Activated T-helper 2 cell treated with anti-CD3 and anti-CD28 coated beads, Interferon-gamma antibody, Interleukin-2, Interleukin-4, amounts not matched to agents 10 μg/mL and 5 μg/mL and 100 μg/mL, durations not matched to agents 14 hours and 24 hours and 36 hours (primary cell): Measurements from ENCODE around the gene TSPAN32. TPM values are rescaled to one million over a fixed set of nuclear protein-coding genes. Genes with fewer than 3 reads are reported as not detected.
"Not testable (repeated sequence)": the region's sequence is repeated elsewhere in the genome, so short reads cannot be mapped to it uniquely, and the experiment has no call there.

Source experiments
- DNase-seq: peaks from one replicate; pipeline ENCODE4 v3.0.0; 2021; ENCODE audit warnings: low spot score
- H3K27ac Mint-ChIP-seq: one replicate; pipeline ENCODE4 v1.8.0; 2021; ENCODE audit warnings: mixed read lengths
- H3K27me3 Mint-ChIP-seq: one replicate; pipeline ENCODE4 v1.8.0; 2021; ENCODE audit warnings: low read depth, mixed read lengths
- H3K36me3 Mint-ChIP-seq: one replicate; pipeline ENCODE4 v1.8.0; 2021; ENCODE audit warnings: low read depth, mixed read lengths
- H3K4me1 Mint-ChIP-seq: one replicate; pipeline ENCODE4 v1.8.0; 2021; ENCODE audit warnings: low read depth, mixed read lengths
- H3K4me3 Mint-ChIP-seq: one replicate; pipeline ENCODE4 v1.8.0; 2021; ENCODE audit warnings: low read depth, mild to moderate bottlenecking, moderate library complexity, mixed read lengths
- H3K9me3 Mint-ChIP-seq: one replicate; pipeline ENCODE4 v1.8.0; 2021; ENCODE audit warnings: mixed read lengths
- intact Hi-C: fragments of 100-400 bp; cut with micrococcal nuclease; formaldehyde crosslinking; loops from one replicate; pipeline ENCODE4 v1.15.1; 2023
- total RNA-seq: library from RNA; stranded (reverse); gene quantifications from 2 replicates; pipeline ENCODE4 v1.2.3, GENCODE V29; 2022

The TSPAN32 gene
- total RNA-seq, 1 donor from 2014 or later = 4.6 TPM

GRCh38 chr11:2358754-2359442 lies 57.1 kb downstream of the TSPAN32 start:
- H3K4me1 Mint-ChIP-seq = no peaks in the 10 kb centered on the region
- intact Hi-C loops = no loop called here
- no peak overlapping the region for H3K27ac Mint-ChIP-seq
- H3K27me3 Mint-ChIP-seq = no peaks in the 10 kb centered on the region
- H3K4me3 Mint-ChIP-seq = no peak overlapping the region
- no peak for DNase-seq
- H3K9me3 Mint-ChIP-seq = no peaks in the 10 kb centered on the region
- no peaks in the 10 kb centered on the region for H3K36me3 Mint-ChIP-seq

GRCh38 chr11:2359557-2359956 lies 57.7 kb downstream of the TSPAN32 start:
- Mint-ChIP-seq H3K9me3 (no peaks in the 10 kb centered on the region), H3K36me3 (no peaks in the 10 kb centered on the region), H3K4me1 (no peaks in the 10 kb centered on the region), H3K27me3 (no peaks in the 10 kb centered on the region), H3K4me3 (no peak overlapping the region), H3K27ac (no peak overlapping the region)
- intact Hi-C loops = no loop called here
- DNase-seq = no peak

GRCh38 chr11:2360081-2360642 lies 58.3 kb downstream of the TSPAN32 start:
- H3K4me3 Mint-ChIP-seq = no peak overlapping the region
- H3K27me3 Mint-ChIP-seq = no peaks in the 10 kb centered on the region
- DNase-seq = no peak
- no peaks in the 10 kb centered on the region for H3K36me3 Mint-ChIP-seq
- no peaks in the 10 kb centered on the region for H3K4me1 Mint-ChIP-seq
- H3K9me3 Mint-ChIP-seq = no peaks in the 10 kb centered on the region
- intact Hi-C loops = no loop called here
- H3K27ac Mint-ChIP-seq = no peak overlapping the region

- Mint-ChIP-seq H3K27ac (no peak overlapping the region), H3K9me3 (no peaks in the 10 kb centered on the region)
- intact Hi-C loops = no loop called here
Measured at GRCh38 chr11:2361565-2361964, 59.8 kb downstream of the TSPAN32 start.

GRCh38 chr11:2362414-2362813 lies 60.6 kb downstream of the TSPAN32 start:
- Mint-ChIP-seq H3K27ac (no peak overlapping the region), H3K36me3 (no peaks in the 10 kb centered on the region), H3K4me3 (no peak overlapping the region), H3K27me3 (no peaks in the 10 kb centered on the region), H3K4me1 (no peaks in the 10 kb centered on the region), H3K9me3 (no peaks in the 10 kb centered on the region)
- no peak for DNase-seq
- intact Hi-C loops = no loop called here

More at GRCh38 chr11:2361565-2361964, 59.8 kb downstream of the TSPAN32 start:
- no peaks in the 10 kb centered on the region for H3K36me3 Mint-ChIP-seq
- H3K4me3 Mint-ChIP-seq = no peak overlapping the region
- no peaks in the 10 kb centered on the region for H3K27me3 Mint-ChIP-seq
- DNase-seq = no peak
- H3K4me1 Mint-ChIP-seq = no peaks in the 10 kb centered on the region

- no peaks in the 10 kb centered on the region for H3K36me3 Mint-ChIP-seq
- H3K9me3 Mint-ChIP-seq = no peaks in the 10 kb centered on the region
- no peak overlapping the region for H3K27ac Mint-ChIP-seq
- no peak overlapping the region for H3K4me3 Mint-ChIP-seq
- H3K27me3 Mint-ChIP-seq = no peaks in the 10 kb centered on the region
- intact Hi-C loops = no loop called here
- no peaks in the 10 kb centered on the region for H3K4me1 Mint-ChIP-seq
- no peak for DNase-seq
Measured at GRCh38 chr11:2363130-2363529, 61.3 kb downstream of the TSPAN32 start.

GRCh38 chr11:2363577-2364370 lies 62.0 kb downstream of the TSPAN32 start:
- no peaks in the 10 kb centered on the region for H3K9me3 Mint-ChIP-seq
- no peak overlapping the region for H3K27ac Mint-ChIP-seq
- no peak overlapping the region for H3K4me3 Mint-ChIP-seq
- no peaks in the 10 kb centered on the region for H3K36me3 Mint-ChIP-seq
- no peaks in the 10 kb centered on the region for H3K27me3 Mint-ChIP-seq
- no peaks in the 10 kb centered on the region for H3K4me1 Mint-ChIP-seq
- DNase-seq = no peak
- intact Hi-C loops = no loop called here

GRCh38 chr11:2364386-2364785 lies 62.6 kb downstream of the TSPAN32 start:
- DNase-seq, H3K27me3 Mint-ChIP-seq, H3K9me3 Mint-ChIP-seq, H3K4me3 Mint-ChIP-seq, H3K36me3 Mint-ChIP-seq, H3K4me1 Mint-ChIP-seq, intact Hi-C loops, H3K27ac Mint-ChIP-seq: not testable (repeated sequence)

GRCh38 chr11:2365571-2366210 lies 63.9 kb downstream of the TSPAN32 start:
- Mint-ChIP-seq H3K36me3 (no peaks in the 10 kb centered on the region), H3K27ac (no peak overlapping the region), H3K4me3 (no peak overlapping the region), H3K4me1 (no peaks in the 10 kb centered on the region), H3K27me3 (no peaks in the 10 kb centered on the region), H3K9me3 (no peaks in the 10 kb centered on the region)
- intact Hi-C loops = no loop called here
- DNase-seq = no peak

- Mint-ChIP-seq H3K27ac (no peak overlapping the region), H3K4me1 (no peaks in the 10 kb centered on the region), H3K9me3 (no peaks in the 10 kb centered on the region), H3K27me3 (no peaks in the 10 kb centered on the region), H3K4me3 (no peak overlapping the region), H3K36me3 (no peaks in the 10 kb centered on the region)
- no peak for DNase-seq
- intact Hi-C loops = no loop called here
Measured at GRCh38 chr11:2366276-2366675, 64.5 kb downstream of the TSPAN32 start.

GRCh38 chr11:2366733-2367132 lies 64.9 kb downstream of the TSPAN32 start:
- Mint-ChIP-seq H3K27ac (no peak overlapping the region), H3K4me1 (no peaks in the 10 kb centered on the region), H3K36me3 (no peaks in the 10 kb centered on the region), H3K9me3 (no peaks in the 10 kb centered on the region), H3K27me3 (no peaks in the 10 kb centered on the region), H3K4me3 (no peak overlapping the region)
- intact Hi-C loops = no loop called here
- no peak for DNase-seq

- intact Hi-C loops = no loop called here
- no peak overlapping the region for H3K27ac Mint-ChIP-seq
- peaks cover 3% of the 10 kb centered on the region for H3K27me3 Mint-ChIP-seq
- DNase-seq = no peak
- no peaks in the 10 kb centered on the region for H3K9me3 Mint-ChIP-seq
- no peaks in the 10 kb centered on the region for H3K36me3 Mint-ChIP-seq
- H3K4me3 Mint-ChIP-seq = no peak overlapping the region
- H3K4me1 Mint-ChIP-seq = no peaks in the 10 kb centered on the region
Measured at GRCh38 chr11:2367266-2368160, 65.7 kb downstream of the TSPAN32 start.
